Mesangial cell (primary cell): ENCODE data around the gene STRIT1. TPM values are rescaled to one million over a fixed set of nuclear protein-coding genes. Genes with fewer than 3 reads are reported as not detected.

Experiments
- total RNA-seq: library from RNA; depleted of rRNA; stranded (reverse); fragments of >200 nt; gene quantifications from 2 replicates; pipeline ENCODE4 v1.2.3, GENCODE V29; 2015

STRIT1 gene
- not detected in 2 replicates for total RNA-seq

DNA sequence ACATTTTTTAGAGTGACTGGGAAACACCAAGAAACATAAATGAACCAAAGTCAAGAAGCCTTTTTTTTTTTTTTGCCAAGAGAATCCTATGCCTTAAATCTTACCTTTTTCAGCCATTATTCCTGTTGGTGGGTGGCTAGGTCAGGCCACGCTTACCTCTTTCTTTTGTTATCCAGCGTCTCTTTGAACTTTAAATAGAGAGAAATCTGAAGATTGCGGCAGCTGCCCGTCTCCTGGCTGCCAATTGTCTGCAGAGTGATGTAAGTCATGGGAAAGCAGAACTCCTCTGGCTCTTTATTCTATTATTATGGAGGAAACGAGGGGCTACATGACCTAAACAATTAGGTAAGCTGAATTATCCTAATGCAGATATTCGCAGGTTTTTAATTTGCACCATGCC, at the start of gene STRIT1:
STRIT1 (minus strand) TSS at position 168 of the 400 bp plus-strand sequence.

Other genes with a start within 250 kb of the STRIT1 start
- 4.4 and 9.0 TPM in 2 replicates for gene MME, start 213.4 kb downstream of the STRIT1 start, total RNA-seq